HCEC 1CT (cell line): Measurements from ENCODE around the gene C11orf86.
"Not testable (repeated sequence)": the region's sequence is repeated elsewhere in the genome, so short reads cannot be mapped to it uniquely, and the experiment has no call there.

Source experiments
- DNase-seq: peaks from one replicate; pipeline ENCODE4 v3.0.0-alpha.2; 2017

Gene C11orf86, protein sequence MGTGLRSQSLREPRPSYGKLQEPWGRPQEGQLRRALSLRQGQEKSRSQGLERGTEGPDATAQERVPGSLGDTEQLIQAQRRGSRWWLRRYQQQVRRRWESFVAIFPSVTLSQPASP

DNA sequence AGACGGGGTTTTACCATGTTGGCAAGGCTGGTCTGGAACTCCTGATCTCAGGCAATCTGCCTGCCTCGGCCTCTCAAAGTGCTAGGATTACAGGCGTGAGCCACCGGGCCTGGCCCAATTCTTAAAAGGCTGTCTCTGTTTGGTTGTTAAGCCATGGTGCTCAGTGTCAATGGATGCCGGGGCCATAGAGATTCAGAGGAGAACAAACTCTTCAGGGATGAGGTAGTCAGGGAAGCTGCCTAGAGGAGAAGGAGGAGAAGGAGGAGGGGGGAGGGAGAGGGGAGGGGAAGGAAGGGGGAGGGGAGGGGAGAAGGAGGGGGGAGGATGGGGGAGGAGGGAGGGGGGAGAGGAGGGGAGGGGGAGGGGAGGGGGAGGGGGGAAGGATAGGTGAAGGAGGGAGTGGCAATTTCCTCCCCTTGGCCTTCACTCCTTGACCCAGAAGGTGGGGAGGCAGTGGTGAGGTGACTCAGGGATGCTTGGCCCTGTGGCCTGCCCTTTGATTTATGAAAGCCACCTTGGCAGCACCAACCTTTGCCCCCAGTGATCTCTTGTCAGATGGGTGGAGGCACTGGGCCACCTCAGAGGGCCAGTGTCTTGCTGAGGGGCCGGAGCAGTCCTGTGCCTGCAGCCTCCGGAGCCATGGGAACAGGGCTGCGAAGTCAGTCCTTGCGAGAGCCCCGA lies at the start of gene C11orf86:
Gene C11orf86 (plus strand): TSS at position 581 of the 681 bp plus-strand sequence. CDS start 59 bp downstream, at position 640.
- no peak for DNase-seq

DNA sequence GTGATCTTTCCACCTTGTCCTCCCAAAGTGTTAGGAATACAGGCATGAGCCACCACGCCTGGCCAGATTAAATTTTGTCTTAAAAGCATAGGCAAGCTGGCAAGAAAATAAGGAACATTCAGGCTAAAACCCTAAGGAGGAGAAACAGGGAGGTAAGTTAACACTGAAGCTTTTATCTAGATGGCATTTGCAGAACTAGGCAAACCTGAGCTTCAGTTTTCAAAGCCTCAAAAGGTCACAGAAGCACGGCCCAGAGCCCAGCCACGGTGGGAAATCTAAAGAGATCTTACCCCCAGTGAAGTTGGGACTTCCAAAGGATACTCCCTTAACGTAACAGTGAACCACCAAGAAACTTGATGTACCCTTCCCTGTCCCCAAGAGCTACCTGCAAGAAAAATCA lies 45.4 kb upstream of the C11orf86 start:
- no peak for DNase-seq

DNA sequence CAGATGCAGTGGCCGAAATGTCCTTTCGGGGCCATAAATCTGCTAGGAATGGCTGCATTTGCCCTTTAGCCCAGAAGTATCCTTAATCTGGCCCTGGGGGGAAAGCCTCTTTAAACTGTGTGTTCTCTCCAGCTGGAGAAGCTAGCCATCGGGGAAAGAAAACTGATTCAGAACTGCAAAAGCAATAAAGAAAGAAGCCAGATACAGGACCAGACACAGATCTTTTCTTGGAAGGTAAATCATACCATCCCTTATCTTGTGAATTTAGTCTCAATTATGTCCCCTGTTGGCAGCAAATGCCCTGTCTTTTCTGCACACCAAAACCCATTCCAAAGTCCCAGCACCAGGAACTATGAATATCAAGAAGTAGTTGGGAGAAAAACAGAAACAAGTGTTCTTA lies 42.6 kb upstream of the C11orf86 start:
- no peak for DNase-seq

DNA sequence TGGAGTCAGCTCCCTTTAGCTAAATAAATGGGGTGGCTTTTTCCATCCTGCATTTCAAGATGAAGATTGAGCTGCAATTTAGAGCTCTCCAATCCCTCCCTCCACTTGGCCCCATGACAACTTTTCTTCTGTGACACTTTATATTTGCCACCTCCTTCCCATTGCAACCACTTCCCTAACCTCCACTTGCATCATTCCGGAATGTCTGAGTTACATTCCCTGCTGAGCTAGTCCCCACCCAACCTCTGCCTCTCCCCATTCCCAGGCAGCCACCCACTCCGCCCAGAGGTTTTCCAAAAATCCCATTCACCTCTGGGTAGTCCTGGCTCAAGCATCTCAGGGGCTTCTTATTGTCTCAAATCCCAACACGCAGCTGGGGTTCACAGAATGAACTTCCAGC lies 41.6 kb upstream of the C11orf86 start:
- no peak for DNase-seq

DNA sequence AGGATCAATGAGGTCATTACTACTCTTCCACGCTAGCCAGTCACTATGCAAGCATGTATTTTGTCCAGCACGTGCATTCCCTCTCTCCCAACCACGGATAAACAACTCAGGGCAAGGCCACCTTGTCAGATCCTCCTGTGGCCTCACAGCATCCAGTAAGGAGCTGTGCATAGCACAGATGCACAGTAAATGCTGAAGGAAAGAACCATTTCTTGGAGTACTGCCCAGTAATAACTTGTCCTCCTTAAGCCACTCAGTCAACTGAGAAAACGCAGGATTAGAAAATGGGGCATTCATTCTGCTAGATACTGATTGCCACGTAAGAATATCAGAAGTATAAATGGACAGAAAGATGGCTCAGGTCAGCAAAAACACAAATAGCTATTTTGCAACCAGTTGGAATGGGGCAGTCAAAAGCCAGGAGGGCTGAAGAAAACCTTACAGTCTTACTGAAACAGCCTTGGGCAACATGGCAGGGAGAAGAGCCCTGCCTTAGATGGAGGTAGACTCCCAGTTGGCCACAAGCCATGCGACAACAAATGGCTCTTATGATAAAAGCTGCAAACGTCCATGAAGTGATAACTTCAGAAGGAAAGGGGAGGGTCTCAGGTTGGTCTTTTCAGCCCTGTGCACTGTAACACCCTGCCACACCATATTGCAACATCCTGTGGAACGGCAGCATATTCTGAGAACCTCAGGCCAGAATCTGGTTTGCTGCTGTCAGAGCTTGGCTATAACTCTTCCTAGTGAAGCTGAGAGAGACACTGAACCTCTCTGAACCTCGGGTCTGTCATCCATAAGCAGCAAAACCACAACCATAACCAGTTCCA lies 39.9 kb upstream of the C11orf86 start:
- no peak for DNase-seq

DNA sequence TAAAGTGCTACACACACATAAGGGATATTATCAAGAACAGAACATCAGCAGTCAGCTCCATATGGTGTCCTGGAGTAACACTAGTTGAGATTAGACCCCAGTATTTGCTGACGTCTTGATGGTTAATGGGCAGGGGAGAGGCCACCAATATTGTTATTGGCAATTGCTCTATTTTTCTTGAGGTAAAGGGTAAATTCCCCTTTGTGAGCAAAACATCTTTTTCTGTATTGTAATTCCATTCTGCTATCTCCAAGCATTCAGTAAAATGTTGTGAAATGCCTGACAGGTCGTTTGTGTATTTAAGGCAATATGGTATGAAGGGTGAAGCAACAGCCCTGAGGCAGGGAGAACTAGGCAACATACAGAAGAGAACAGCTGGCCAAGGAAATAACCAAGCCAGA lies 38.8 kb upstream of the C11orf86 start:
- DNase-seq: peak; percentile 37

DNA sequence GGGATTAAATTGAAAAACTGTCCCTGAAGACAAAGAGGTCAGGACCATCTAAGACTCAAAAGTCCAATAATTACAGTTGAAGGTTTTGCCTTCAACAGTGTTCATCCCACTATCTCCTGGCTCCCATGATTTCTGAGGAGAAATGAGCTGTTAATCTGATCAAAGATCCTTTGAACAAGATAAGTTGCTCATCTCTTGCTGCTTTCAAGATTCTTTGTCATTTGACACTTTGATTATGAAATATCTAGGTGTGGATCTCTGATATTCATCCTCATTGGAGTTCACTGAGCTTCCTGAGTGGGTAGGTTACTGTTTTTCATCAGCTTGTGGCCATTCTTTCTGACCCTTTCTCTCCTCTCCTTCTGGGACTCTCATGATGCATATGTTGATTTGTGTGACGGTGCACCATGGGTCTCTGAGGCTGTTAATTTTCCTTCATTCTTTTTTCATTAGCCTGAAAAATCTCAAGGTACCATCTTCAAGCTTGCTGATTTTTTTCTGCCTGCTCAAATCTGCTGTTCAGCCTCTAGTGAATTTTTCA lies 37.8 kb upstream of the C11orf86 start:
- no peak for DNase-seq

DNA sequence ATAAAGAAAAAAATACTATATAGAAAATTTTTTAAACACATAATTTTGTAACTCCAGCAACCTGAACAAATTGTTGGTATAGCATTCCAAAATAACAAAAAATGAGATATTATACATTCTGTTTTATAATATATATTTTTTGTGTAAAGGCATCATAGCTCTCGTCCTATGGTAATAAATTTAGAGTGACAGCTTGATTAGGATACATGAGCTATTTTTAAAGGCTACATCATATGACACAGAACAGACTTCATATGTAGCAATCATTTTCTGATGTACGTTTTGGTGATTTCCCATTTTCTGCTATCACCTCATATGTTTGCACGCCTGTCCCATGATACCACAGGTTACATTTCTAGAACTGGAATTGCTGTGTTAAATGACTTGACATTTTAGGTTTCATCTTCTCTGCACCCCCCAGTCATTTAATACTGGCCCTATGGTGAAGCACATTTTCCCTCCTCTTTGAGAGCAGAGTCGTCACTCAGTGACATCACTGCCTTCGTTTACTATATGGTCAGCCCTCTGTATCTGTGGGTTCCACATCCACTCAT lies 36.4 kb upstream of the C11orf86 start:
- no peak for DNase-seq

DNA sequence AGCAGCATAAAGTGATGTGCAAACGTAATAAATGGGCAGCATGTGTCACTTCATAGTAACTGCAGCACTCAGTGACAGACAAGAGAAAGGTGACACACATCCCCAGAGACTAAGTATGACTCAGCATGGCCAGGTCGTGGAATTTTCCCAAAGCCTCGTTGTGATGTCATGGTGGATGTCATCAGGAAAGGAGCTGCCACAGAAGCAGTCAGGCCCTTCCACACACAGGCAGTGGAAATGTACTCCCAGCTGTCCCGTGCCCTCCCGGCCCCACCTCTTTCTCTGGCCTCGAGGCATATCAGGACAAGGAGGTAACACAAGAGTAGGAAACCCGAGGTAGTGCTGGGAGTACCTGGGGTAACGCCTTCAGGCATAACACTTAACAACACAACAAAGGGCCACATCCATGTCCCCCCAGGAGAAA lies 25.0 kb upstream of the C11orf86 start:
- peak; percentile 75 for DNase-seq

DNA sequence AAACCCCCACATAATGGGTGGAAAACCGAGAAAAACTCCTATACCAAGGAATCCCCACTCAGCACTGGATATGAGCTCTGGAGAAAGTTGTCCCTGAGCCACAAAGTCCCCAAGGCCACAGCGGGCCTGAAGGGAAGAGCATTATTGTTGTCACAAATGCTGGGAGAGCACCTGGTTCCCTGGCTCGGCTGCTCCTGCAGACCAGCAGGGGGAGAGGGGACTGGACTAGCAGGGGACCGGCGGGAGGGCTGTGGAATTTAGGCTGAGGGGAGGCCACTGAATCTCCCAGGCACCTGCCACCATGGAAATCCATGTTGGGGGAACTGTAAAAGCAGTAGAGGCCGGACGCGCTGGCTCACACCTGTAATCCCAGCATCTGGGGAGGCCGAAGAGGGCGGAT lies 24.0 kb upstream of the C11orf86 start:
- no peak for DNase-seq

DNA sequence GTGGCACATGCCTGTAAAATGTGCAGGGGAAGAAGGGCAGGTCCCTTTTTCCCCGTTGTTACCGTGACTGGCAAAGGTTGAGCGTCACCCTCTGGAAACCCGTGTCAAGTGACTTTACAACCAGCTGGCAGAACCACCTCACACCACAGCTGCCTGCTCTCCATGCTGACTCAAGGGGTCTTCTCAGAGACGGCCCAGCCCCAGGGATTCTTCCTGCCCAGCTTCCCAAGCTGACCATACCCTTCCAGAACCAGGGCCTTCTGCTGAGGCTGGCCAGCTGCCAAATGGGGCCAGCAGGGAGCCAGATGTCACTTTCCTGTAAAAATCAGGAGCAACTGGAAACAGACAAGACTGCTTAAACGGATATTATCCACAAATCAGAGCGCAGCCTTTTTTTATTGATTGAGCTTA lies 23.2 kb upstream of the C11orf86 start:
- no peak for DNase-seq

DNA sequence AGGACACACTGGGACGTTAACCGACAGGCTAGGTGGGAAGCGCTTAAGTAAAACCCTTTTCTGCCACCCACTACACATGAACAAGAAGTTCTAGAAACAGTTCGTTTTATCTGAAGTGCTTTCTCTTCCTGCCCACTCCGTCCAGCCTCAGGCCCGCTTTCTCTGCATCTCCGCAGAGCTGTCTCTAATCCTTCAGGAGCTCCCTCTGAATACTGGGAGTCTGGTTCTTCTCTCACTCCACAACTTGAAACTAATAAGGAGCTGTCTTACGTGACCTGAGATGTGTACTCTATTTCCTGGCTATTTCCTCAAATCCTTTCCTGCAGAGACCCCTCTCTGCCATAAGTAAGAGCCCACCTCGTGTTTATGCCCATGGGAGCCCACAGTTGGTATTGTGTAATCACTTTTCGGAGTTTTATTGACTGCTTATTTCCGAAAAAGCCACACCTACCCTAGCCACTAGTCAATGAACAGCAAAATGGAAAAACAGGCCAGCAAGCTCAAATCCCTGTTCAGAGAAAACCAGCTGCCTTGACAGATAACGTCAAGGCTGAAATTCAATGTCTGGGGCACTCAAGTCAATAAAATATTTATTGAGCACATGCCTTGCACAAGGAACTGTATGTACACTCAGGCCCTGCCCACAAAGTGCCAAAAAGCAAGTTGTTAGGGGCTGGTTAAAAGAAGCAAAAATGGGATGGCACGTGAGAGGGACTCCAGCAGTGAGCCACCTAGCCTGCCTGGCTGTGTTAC lies 21.8 kb upstream of the C11orf86 start:
- no peak for DNase-seq

DNA sequence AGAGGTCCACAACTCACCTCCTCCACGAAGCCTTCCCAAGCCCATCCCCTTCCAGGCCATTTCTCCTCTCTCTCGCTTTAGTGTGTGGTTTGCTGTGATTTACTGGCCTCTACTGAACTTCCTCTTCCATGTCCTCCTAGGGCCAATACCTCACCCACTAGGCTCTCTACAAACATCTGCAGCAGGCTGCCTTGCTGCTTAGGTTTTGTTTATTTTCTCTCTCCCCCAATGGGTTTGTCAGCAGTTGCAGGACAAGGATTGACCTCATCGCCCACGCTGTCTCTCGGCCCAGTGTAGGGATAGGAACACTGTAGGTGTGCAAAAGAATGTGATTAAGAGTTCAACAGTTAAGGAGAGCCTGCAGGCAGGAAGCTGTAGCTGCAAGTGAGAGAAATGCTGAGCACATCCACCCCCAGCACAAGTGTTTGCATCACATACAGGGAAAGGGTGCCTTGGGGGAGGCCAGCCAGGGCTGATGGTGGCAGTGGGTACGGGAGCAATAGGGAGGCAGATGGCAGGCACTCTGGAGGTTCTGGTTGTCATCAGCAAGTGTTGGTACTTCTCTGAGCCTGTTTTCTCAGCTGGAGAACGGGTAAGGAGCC lies 18.3 kb upstream of the C11orf86 start:
- peak; percentile 83 for DNase-seq

DNA sequence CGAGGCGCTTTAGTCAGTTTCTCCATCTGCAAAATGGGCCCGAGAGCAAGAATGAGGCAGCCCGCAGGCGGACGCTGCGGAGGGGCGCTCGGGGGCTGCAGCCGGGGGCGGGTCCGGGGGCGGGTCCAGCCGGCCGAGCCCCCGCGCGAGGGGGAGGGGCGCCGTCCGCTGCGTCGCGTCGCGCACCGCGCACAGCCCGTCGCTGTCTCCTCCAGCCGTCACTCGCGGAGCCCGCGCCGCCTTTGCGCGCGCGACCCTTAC lies 17.2 kb upstream of the C11orf86 start:
- no peak for DNase-seq

DNA sequence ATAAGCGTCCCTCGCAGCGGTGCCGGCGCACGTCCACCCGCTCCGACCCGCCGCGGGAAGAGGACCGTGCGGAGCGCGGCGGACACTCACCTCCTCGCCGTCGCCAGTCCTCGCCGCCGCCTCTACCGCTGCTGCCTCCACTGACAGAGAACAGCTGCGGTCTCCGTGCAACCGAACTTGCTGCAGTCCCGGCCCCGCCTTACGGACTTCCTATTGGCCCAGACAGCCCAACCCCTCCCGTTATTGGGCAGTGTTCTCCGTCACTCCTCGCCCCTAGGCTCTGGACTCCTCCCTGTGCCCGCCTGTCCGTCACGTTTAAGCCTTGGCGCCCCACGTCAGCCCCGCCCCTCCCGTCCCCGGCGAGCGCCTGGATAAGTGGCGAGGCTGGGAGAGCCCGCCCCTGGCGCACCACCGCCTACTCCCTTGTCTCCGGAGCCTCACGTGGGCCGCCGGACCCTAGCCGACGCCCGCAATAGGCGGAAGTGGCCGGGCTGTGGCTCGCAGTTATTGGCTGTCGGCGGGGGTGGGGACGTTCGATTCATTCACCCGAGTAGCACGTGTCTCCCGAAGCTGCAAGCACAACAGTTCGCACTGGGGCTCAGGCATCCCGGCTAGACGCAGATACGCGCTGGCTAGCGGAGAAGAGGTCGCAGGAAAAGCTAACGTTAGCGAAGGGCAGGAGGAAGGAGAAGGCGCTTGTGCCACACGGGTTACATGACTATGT lies 16.7 kb upstream of the C11orf86 start, which contains the start of gene PC:
Gene PC (minus strand): TSS at position 152 of the 724 bp plus-strand sequence. CDS start 86,224 bp downstream, outside the sequence.
- DNase-seq: peak; percentile 100

DNA sequence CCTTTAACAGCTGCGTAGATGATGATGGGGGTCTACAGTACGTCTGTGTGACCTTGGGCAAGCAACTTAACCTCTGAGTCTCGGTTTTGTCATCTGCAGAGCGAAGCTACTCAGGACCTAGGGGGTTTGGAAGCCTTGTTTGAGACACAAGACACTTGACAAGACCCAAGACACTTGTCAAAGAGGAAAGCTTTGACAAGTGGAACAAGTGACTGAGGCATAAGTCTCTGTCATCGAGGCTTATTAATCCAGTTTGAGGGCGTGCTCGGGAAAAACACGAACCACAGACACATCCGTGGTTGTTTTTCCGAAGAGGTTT lies 16.2 kb upstream of the C11orf86 start:
- DNase-seq: no peak

DNA sequence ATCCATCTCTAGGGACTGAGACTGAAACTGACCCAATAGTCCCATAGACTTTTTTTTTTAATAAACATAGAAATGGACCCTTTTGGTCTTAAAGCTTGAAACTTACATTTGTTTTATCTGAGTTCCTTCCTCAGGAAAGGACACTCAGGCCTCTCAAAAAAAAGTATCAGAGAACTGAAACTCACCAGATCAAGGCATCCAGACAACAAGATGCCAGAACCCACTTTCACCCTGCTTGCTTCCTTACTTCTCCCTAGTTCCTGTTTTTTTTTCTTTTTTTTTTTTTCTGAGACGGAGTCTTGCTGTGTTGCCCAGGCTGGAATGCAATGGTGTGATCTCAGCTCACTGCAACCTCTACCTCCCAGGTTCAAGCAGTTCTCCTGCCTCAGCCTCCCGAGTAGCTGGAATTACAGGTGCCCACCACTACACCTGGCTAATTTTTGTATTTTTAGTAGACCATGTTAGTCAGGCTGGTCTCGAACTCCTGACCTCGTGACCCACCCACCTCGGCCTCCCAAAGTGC lies 13.4 kb upstream of the C11orf86 start:
- DNase-seq: not testable (repeated sequence)

DNA sequence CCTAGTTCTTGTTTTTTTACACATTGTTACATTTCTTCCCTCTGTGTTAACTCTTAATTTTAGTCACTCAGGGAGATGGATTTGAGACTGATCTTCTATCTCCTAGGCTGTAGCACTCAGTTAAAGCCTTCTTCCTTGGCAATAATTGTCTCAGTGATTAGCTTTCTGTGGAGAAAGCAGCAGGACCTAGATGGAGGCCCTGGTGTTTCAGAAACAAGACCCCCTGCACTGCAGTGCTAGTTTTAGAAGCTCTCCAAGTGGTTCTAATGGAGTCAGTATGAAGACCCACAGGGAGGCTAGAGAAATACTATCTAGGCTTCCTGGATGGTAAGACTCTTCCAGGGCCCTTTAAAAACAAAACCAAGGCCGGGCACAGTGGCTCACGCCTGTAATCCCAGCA lies 12.9 kb upstream of the C11orf86 start:
- no peak for DNase-seq

DNA sequence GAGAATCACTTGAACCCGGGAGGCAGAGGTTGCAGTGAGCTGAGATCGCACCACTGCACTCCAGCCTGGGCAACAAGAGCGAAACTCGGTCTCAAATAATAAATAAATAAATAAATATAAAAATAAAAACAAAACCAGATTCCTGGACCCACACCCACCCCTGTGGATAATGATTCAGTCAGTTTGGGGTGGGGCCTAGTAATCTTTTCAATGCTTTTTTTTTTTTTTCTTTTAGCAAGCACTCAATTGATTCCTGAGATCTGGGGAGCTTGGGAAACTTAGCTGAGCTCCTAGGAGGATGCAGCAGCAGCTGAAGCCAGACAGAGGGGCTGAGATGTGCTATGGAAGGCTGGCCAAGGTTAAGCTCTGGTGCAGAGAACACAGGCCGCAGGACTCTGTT lies 12.3 kb upstream of the C11orf86 start:
- no peak for DNase-seq

DNA sequence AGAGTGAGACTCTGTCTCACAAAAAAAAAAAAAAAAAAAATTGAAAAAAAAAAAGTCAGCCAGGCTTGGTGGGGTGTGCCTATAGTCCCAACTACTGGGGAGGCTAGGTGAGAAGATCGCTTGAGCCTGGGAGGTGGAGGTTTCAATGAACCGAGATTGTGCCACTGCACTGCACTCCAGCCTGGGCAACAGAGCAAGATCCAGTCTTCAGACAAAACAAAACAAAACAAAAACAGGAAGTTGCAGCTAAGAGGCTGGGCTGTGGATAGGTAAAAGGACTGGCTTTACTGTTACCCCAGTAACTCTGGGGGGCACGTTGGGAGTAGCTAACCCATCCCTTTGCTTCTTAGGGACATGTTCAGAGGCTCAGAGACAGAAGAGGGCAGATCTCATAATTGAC lies 10.6 kb upstream of the C11orf86 start:
- DNase-seq: no peak

DNA sequence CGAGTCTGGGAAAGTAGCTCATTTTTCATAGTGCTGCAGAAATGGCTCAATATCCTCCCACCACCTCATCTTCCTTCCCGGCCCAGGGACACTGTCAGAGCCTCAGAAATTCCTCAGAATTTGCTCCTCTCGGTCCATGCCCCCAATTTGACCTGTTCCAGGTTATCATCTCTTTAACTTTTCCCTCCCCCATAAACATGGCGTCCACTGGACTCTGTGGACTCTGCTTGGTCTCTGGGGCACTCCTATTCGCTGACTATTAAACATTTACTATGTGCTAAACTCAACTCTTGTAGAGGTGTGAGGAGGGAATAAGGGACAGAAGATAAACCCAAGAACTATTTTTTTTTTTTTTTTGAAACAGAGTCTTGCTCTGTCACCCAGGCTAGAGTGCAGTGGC lies 8.8 kb upstream of the C11orf86 start:
- DNase-seq: no peak
